ENCODE data around the gene GALNT9.

- TF ChIP-seq CTCF (IDR thresholded peaks at IDR 0.05): no peak
- TF ChIP-seq ZFX (IDR thresholded peaks at IDR 0.05; ENCODE audit: borderline replicate concordance): no peak
Observed at GRCh38 chr12:132346471-132347175, 17.2 kb upstream of the GALNT9 start.

Data from 22Rv1 (cell line).